Right kidney (tissue), 1 donor: Measurements from ENCODE around the gene CLCNKB.
"Not testable (repeated sequence)": the region's sequence is repeated elsewhere in the genome, so short reads cannot be mapped to it uniquely, and the experiment has no call there.

ENCODE experiments used
- DNase-seq: peaks from one replicate; pipeline ENCODE4 v3.0.0-alpha.2; 2016

CLCNKB gene

DNA sequence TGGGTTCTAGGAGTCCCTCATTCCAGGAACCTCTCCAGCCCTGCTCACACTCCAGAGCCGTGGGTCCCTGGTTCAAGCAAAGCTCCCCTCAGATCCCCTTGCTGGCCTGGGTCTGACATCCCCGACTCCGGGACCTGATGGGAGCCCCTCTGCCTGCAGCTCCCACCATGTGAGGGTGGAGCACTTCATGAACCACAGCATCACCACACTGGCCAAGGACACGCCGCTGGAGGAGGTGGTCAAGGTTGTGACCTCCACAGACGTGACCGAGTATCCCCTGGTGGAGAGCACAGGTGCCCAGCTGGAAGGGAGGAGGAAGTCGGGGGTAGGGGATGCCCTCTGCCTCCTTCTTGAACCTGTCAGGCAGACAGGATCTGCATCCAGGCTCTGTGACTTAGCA lies 12.0 kb upstream of the CLCNKB start:
- no peak for DNase-seq

- peak; percentile 79 for DNase-seq
Measured at GRCh38 chr1:16032388-16033102, 11.0 kb upstream of the CLCNKB start.

DNA sequence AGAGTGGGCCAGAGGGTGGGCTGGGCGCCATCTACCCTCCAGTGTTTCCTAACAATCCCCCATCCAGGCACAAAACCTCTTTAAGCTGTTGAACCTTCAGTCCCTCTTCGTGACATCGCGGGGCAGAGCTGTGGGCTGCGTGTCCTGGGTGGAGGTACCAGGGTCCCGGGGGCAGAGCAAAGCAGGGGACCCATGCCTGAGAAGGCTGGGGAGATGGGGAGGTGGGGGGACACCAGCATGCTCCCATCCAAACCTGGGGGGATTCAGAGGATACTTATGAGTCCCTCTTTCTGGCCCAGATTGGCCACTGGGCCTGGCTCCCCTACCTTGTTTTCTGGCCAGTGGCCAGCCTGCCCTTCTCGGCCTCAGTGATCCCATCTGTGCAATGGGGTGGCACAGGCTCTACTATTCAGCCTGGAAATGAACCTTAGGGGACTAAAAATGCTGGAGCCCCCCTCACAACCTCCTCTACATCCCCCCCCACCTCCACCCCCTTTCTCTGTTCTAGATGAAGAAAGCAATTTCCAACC lies 10.4 kb upstream of the CLCNKB start:
- not testable (repeated sequence) for DNase-seq

GRCh38 chr1:16036461-16036860 lies 7.1 kb upstream of the CLCNKB start:
- DNase-seq = not testable (repeated sequence)

GRCh38 chr1:16038620-16038912 lies 5.0 kb upstream of the CLCNKB start:
- no peak for DNase-seq

GRCh38 chr1:16039871-16040270 lies 3.7 kb upstream of the CLCNKB start:
- DNase-seq = not testable (repeated sequence)

DNA sequence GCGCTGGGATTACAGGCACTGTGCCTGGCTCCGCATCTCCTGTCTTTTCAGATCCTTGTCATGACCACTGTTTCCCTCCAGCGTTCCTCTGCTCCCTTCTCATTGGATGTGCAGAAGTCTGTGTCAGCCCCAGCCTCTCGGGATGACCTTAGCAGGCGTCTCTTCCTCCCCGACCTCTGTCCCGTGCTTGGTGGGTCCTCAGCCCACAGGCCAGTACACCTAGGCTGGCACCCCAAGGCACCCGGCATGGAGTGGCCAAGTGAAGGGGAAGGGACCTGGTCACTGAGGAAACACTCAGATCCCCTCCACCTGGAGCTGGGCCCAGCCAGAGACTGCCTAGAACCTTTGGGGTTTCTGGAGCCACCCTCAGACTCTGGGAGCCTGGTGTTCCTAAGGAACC lies 2.4 kb upstream of the CLCNKB start:
- no peak for DNase-seq

DNA sequence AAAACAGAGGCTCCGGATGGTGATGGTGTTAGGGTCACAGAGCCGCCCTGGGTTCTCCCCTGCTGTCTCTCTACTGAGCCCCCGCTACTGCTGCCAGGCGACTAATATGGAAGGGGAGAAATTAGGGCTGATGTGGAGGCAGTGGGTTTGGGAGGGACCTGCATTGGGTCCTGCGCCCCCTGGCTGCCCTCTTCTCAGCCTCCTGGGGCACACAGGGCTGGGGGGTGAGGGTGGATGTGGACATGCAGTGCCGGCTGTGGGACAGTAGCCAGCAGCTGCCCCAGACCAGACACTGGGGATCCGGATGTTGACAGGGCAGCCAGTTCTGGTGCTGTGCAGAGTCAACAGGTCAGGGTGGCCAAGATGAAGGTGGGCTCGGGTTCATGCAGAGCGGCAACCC lies 1.5 kb upstream of the CLCNKB start:
- DNase-seq = no peak

GRCh38 chr1:16042654-16043053 lies 928 bp upstream of the CLCNKB start:
- not testable (repeated sequence) for DNase-seq

- no peak for DNase-seq
Measured at GRCh38 chr1:16043950-16044349, 368 bp downstream of the CLCNKB start.

DNA sequence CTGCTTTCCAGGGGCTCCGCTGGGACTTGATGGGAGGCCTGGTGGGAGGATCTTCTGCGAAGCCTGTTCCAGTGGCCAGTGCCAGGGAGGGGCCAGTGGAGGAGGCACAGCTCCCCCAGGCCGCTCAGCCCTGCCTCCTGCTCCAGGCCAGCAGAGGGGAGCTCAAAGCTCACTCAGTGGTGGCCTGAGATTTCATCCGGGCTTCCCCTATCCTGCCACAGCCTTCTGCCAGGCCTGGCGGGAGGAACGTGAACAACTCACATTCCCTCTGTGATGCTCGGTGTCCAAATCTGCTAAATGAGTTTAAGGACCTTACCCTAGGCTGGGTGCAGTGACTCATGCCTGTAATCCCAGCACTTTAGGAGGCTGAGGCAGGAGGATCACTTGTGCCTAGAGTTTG lies 3.3 kb downstream of the CLCNKB start:
- no peak for DNase-seq

GRCh38 chr1:16047791-16048475 lies 4.4 kb downstream of the CLCNKB start:
- DNase-seq = no peak

- peak; percentile 79 for DNase-seq
Measured at GRCh38 chr1:16048573-16049189, 5.1 kb downstream of the CLCNKB start.

DNA sequence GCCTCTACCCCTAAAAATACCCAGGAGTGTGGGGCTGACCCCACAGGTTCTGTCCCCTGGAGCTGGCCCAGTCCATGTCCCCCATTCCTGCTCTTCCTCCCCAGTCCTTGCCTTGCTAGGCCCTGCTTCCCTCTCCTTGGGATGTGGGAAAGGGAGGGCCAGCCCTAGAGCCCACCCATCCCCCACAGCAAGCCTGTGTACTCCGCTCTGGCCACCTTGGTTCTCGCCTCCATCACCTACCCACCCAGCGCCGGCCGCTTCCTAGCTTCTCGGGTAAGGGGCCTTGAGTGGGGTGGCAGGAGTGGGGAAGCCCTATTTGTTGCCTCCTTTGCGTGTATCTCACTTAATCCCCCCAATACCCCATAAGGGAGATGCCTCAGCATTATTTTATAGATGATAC lies 6.7 kb downstream of the CLCNKB start:
- DNase-seq = no peak

DNA sequence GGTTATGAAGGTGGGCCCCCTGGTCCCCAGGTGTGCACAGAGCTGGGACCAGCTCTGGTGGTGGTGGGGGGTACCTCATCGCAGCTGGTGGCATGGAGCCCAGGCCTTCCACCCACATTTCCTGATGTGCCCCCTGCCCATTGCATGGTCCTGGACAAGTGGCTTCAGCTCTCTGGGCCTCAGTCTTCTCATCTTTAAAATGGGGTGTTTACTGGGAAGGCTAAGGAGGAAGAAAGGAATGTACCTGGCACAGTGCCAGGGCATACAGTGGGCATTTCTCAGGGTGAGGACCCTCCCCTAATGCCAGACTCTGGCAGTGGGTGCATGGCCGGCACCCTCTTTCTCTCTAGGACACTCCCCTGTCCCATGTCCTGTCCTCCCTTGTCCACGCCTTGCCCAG lies 7.5 kb downstream of the CLCNKB start:
- no peak for DNase-seq

DNA sequence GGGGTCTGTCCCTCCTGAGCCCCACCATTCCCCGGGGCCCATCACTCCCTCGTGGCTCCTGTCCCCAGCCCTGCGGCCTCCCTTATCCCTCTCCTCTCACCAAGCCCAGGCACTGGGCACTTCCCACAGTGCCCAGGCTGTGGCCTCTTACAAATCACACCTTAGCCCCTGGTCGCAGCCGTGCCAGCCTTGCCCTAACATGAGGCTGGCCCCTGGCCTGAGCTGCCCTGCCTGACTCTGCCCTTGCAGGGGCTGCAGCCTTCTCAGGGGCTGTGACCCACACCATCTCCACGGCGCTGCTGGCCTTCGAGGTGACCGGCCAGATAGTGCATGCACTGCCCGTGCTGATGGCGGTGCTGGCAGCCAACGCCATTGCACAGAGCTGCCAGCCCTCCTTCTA lies 8.4 kb downstream of the CLCNKB start:
- DNase-seq = not testable (repeated sequence)

- DNase-seq = no peak
Measured at GRCh38 chr1:16053781-16054502, 10.4 kb downstream of the CLCNKB start.

GRCh38 chr1:16054598-16055540 lies 11.3 kb downstream of the CLCNKB start:
- DNase-seq = no peak

DNA sequence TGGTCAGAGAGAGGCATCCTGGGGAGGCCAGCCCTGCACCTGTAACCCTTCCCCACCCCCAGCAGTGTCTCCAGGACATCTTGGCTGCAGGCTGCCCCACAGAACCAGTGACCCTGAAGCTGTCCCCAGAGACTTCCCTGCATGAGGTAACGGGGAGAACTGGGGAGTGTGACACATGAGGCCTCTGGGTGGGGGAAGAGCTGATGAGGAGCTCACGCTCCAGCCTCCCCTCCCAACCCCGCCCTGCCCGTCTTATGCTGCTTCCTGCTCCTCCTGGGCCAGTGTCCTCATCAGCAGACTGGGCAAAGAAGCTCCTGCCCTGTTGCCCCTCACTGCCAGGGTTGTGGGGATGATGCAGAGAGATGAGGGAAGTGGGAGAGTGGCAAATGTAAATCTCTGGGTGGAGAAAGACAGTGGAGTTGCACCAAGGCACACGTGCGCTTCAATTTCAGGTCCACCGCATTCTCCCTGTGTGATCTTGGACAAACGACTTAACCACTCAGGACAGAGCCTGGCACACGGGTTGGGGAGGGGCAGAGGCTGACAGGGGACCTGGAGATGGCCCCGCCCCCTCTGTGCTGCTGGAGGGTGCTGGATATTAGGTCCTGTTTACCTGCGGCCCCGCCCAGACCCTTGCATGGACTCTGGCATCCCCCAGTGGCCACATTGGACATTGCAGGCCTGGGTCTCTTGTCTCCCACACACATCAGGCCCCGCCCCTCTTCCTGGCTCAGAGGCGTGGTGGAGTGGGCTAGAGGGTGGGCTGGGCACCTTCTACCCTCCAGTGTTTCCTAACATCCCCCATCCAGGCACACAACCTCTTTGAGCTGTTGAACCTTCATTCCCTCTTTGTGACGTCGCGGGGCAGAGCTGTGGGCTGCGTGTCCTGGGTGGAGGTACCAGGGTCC lies 12.3 kb downstream of the CLCNKB start:
- DNase-seq = peak; percentile 79

- DNase-seq = not testable (repeated sequence)
Measured at GRCh38 chr1:16056521-16056912, 12.9 kb downstream of the CLCNKB start.
